ENCODE data around the gene PARVG. TPM values are rescaled to one million over a fixed set of nuclear protein-coding genes. Genes with fewer than 3 reads are reported as not detected.

The PARVG gene
- total and polyA plus RNA-seq, 9 of the 15 experiments (the other 6 are each of a cell fraction or from before 2014, with no cell fraction given): 0.35 TPM; not detected in 8

GRCh38 chr22:44182588-44183286 lies 2.0 kb downstream of the PARVG start (continued):
- TF ChIP-seq KLF10 (CRISPR knock-in tag; IDR thresholded peaks at IDR 0.05) (no peak), SRSF7 (optimal IDR thresholded peaks at IDR 0.05; ENCODE audit: low read depth, low read length) (no peak), PHF8 (IDR thresholded peaks at IDR 0.05; ENCODE audit: borderline replicate concordance, low read length) (no peak)
- TF ChIP-seq, protein P1, sequence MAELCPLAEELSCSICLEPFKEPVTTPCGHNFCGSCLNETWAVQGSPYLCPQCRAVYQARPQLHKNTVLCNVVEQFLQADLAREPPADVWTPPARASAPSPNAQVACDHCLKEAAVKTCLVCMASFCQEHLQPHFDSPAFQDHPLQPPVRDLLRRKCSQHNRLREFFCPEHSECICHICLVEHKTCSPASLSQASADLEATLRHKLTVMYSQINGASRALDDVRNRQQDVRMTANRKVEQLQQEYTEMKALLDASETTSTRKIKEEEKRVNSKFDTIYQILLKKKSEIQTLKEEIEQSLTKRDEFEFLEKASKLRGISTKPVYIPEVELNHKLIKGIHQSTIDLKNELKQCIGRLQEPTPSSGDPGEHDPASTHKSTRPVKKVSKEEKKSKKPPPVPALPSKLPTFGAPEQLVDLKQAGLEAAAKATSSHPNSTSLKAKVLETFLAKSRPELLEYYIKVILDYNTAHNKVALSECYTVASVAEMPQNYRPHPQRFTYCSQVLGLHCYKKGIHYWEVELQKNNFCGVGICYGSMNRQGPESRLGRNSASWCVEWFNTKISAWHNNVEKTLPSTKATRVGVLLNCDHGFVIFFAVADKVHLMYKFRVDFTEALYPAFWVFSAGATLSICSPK (IDR thresholded peaks at IDR 0.05; ENCODE audit: borderline replicate concordance): no peak

DNA sequence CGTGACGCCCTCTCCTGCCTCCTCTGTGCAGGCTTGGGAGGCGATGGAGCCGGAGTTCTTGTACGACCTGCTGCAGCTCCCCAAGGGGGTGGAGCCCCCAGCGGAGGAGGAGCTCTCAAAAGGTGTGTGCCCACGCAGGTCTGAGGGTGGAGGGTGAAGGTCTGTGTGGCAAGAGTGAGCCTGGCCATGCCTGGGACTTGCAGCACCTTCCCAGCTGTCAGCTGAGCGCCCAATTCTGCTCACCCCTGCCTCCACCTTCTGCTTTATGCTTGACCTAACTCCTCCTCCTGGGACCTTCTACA lies 2.5 kb downstream of the PARVG start:
- no TSS peak for BruUV-seq (replicated peaks)
- in situ Hi-C loops (cut with MboI) (no loop called here), intact Hi-C loops (cut with micrococcal nuclease) (no loop called here)
- Histone ChIP-seq H3K9me1 (ENCODE audit: control insufficient read depth, insufficient read depth, low read length) (no peaks in the 10 kb centered on the region), H3K9ac (ENCODE audit: insufficient read depth in 1 of 2, low read depth in 2 of 2, low read length in 2 of 2) (no peak overlapping the region; a peak in 1 of 4 replicates), H3K4me2 (ENCODE audit: insufficient read depth, low read length) (no peak overlapping the region), H2AFZ (ENCODE audit: low read depth, low read length) (no peak overlapping the region), H3K27me3 (ENCODE audit: control insufficient read depth in 2 of 2, insufficient read depth in 2 of 2, low read length in 2 of 2) (peaks cover 19 to 41% of the 10 kb centered on the region in 2 experiments; a peak in 4 of 5 replicates), H3K36me3 (ENCODE audit: control insufficient read depth, insufficient read depth, low read length) (no peaks in the 10 kb centered on the region), H3K27ac (ENCODE audit: extremely low read depth, low read depth, low read length) (no peak overlapping the region), H3K79me2 (ENCODE audit: control insufficient read depth, insufficient read depth, low read length) (no peaks in the 10 kb centered on the region), H3K4me3 (no peak overlapping the region), H3K4me1 (replicated peaks in 1 of 2; ENCODE audit: control insufficient read depth in 2 of 2, insufficient read depth in 2 of 2, low read length in 2 of 2) (peaks cover 0 to 11% of the 10 kb centered on the region in 2 experiments; a peak in 2 of 5 replicates), H3K9me3 (replicated peaks; ENCODE audit: control insufficient read depth, insufficient read depth, low read depth, low read length) (no peaks in the 10 kb centered on the region), H4K20me1 (replicated peaks; ENCODE audit: control insufficient read depth, insufficient read depth, low read length) (peaks cover 4% of the 10 kb centered on the region; the same call in 1 of the 2 replicates)
- ATAC-seq (no peak), FAIRE-seq (no peak), DNase-seq (ENCODE audit: extremely low read depth in 1 of 4, low spot score in 3 of 4) (no peak)
- TF ChIP-seq NBN (IDR thresholded peaks at IDR 0.05; ENCODE audit: low read depth) (no peak), CBX5 (IDR thresholded peaks at IDR 0.05; ENCODE audit: borderline replicate concordance, low read depth) (no peak), TAL1 (IDR thresholded peaks at IDR 0.05) (no peak), ZNF830 (CRISPR knock-in tag; IDR thresholded peaks at IDR 0.05) (no peak), HDAC2 (IDR thresholded peaks at IDR 0.05) (no peak), SLC30A9 (CRISPR knock-in tag; IDR thresholded peaks at IDR 0.05) (no peak), MCM3 (IDR thresholded peaks at IDR 0.05) (no peak), NR3C1 (CRISPR knock-in tag; IDR thresholded peaks at IDR 0.05) (no peak), SMC3 (conservative IDR thresholded peaks at IDR 0.05; ENCODE audit: insufficient read depth, low read depth, low read length) (no peak), ZBTB17 (CRISPR knock-in tag; IDR thresholded peaks at IDR 0.05) (no peak), MED1 (CRISPR knock-in tag; IDR thresholded peaks at IDR 0.05; ENCODE audit: borderline replicate concordance) (no peak), ARHGAP35 (IDR thresholded peaks at IDR 0.05; ENCODE audit: partially characterized antibody) (no peak), RAD21 (CRISPR knock-in tag; conservative IDR thresholded peaks at IDR 0.05 in 1 of 2, IDR thresholded peaks at IDR 0.05 in 1 of 2) (no peak), SMAD3 (CRISPR knock-in tag; conservative IDR thresholded peaks at IDR 0.05) (no peak), KDM4B (IDR thresholded peaks at IDR 0.05; ENCODE audit: borderline replicate concordance in 2 of 2, low read depth in 1 of 2) (no peak), NR2C1 (IDR thresholded peaks at IDR 0.05) (no peak), NR2C1 (tag; IDR thresholded peaks at IDR 0.05) (no peak), RAD51 (IDR thresholded peaks at IDR 0.05; ENCODE audit: borderline replicate concordance, low read depth) (no peak), ELF4 (CRISPR knock-in tag; IDR thresholded peaks at IDR 0.05) (no peak)
- POLR2A ChIA-PET: no interaction called here
- WGBS (ENCODE audit: insufficient coverage, low coverage, missing lambda C conversion rate): 0% methylated on average over 4 of the region's 8 CpGs
- CTCF ChIA-PET (ENCODE audit: low intra/inter-chr PET ratio): no interaction called here

Data from K562 (cell line).